KMS-11 (cell line): ENCODE data around the gene ATXN10.

Source experiments
- H2AFZ ChIP-seq: fragments of 200-600 bp; sonication (generic); 2 replicates; pipeline ENCODE4 v1.6.1; 2016; ENCODE audit warnings: antibody characterized with exemption, mixed run types, low read depth
- H3K27ac ChIP-seq: fragments of 200-600 bp; sonication (generic); 2 replicates; pipeline ENCODE4 v1.6.1; 2016; ENCODE audit warnings: mild to moderate bottlenecking, mixed run types
- H3K27me3 ChIP-seq: fragments of 200-600 bp; sonication (generic); 2 replicates; pipeline ENCODE4 v1.6.1; 2017; ENCODE audit warnings: mild to moderate bottlenecking, low read depth, mixed run types, moderate library complexity; ENCODE audit not compliant: insufficient read depth
- H3K36me3 ChIP-seq: fragments of 200-600 bp; sonication (generic); 2 replicates; pipeline ENCODE4 v1.6.1; 2017; ENCODE audit warnings: mild to moderate bottlenecking, mixed run types; ENCODE audit not compliant: insufficient read depth
- H3K4me1 ChIP-seq: fragments of 200-600 bp; sonication (generic); 2 replicates; pipeline ENCODE4 v1.6.1; 2016; ENCODE audit warnings: mild to moderate bottlenecking, low read depth, mixed run types; ENCODE audit not compliant: poor library complexity, severe bottlenecking
- H3K4me2 ChIP-seq: fragments of 200-600 bp; sonication (generic); 2 replicates; pipeline ENCODE4 v1.7.0; 2016; ENCODE audit warnings: mild to moderate bottlenecking, mixed run types
- H3K4me3 ChIP-seq: fragments of 200-600 bp; sonication (generic); IDR thresholded peaks from 2 replicates; pipeline ENCODE4 v1.6.1; 2017; ENCODE audit warnings: low read depth, low read length, mixed read lengths; ENCODE audit not compliant: insufficient read depth
- H3K79me2 ChIP-seq: fragments of 200-600 bp; sonication (generic); 2 replicates; pipeline ENCODE4 v1.6.1; 2016; ENCODE audit warnings: low read depth, mixed run types; ENCODE audit not compliant: insufficient read depth
- H3K9ac ChIP-seq: fragments of 200-600 bp; sonication (generic); 2 replicates; pipeline ENCODE4 v1.6.1; 2016; ENCODE audit warnings: mild to moderate bottlenecking, mixed run types
- H4K20me1 ChIP-seq: fragments of 200-600 bp; sonication (generic); 2 replicates; pipeline ENCODE4 v1.6.1; 2016; ENCODE audit warnings: mild to moderate bottlenecking, mixed run types; ENCODE audit not compliant: insufficient read depth
- TF ChIP-seq, protein P1 (sequence below): fragments of 200-600 bp; sonication (generic); conservative IDR thresholded peaks from 2 replicates; pipeline ENCODE4 v1.6.1; 2017; ENCODE audit warnings: low read depth, mild to moderate bottlenecking, antibody characterized with exemption, low read length, moderate library complexity, mixed read lengths

ATXN10 gene

DNA sequence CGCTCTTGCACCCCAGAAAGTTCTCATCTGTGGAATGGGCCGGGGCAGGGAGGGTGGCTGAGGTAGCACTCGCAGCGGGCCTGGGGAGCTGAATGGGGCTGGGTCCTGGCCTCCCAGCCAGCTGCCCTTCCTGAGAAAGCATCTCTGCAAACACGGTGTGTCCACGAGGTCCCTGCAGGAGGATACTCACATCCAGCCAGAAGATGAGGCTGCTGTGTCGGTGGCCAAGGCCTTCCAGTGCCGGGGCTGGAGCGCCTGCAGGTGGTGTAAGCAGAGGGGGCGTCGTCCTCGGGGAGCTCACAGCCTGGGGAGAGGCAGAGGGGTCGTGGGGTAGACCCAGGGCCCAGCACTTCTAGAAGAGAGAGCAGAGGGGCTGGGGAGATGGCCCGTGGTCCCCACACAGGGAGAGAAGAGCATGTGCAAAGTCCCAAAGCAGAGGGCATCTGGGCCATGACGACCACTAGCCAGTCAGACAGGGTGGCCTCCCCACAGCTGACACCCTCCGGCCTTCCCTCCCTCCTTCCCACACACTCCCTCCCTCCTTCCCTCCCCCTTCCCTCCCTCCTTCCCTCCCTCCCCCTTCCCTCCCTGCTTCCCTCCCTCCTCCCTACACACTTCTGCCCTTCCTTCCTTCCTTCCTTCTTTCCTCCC lies 207.4 kb downstream of the ATXN10 start:
- Histone ChIP-seq H3K4me1 (no peaks in the 10 kb centered on the region), H3K79me2 (no peaks in the 10 kb centered on the region), H3K27ac (no peak overlapping the region), H3K36me3 (no peaks in the 10 kb centered on the region), H3K4me2 (no peak overlapping the region), H3K9ac (no peak overlapping the region), H4K20me1 (no peaks in the 10 kb centered on the region), H3K27me3 (peaks cover 64% of the 10 kb centered on the region), H2AFZ (no peak overlapping the region), H3K4me3 (no peak overlapping the region)
- TF ChIP-seq, protein P1, sequence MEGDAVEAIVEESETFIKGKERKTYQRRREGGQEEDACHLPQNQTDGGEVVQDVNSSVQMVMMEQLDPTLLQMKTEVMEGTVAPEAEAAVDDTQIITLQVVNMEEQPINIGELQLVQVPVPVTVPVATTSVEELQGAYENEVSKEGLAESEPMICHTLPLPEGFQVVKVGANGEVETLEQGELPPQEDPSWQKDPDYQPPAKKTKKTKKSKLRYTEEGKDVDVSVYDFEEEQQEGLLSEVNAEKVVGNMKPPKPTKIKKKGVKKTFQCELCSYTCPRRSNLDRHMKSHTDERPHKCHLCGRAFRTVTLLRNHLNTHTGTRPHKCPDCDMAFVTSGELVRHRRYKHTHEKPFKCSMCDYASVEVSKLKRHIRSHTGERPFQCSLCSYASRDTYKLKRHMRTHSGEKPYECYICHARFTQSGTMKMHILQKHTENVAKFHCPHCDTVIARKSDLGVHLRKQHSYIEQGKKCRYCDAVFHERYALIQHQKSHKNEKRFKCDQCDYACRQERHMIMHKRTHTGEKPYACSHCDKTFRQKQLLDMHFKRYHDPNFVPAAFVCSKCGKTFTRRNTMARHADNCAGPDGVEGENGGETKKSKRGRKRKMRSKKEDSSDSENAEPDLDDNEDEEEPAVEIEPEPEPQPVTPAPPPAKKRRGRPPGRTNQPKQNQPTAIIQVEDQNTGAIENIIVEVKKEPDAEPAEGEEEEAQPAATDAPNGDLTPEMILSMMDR, result no peak

DNA sequence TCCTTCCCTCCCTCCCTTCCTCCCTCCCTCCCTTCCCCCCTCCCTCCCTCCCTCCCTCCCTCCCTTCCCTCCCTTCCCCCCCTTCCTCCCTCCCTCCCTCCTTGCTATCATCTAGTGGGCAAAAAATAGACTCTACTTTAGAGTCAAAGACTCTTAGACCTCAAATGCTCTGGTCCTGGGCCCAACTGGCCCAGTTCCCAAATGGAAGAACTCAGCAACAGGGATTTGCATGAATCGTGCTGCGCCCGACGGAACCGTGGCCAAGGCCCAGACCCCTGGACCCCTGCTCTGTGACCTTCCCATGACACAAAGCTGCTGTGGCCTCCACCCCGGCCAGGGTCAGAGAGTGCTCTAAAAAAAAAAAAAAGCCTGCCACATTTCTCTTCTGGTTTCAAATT lies 207.9 kb downstream of the ATXN10 start:
- H3K36me3 ChIP-seq, result no peaks in the 10 kb centered on the region
- no peaks in the 10 kb centered on the region for H4K20me1 ChIP-seq
- H3K79me2 ChIP-seq, result no peaks in the 10 kb centered on the region
- no peak overlapping the region for H3K4me2 ChIP-seq
- no peaks in the 10 kb centered on the region for H3K4me1 ChIP-seq
- H3K9ac ChIP-seq, result no peak overlapping the region
- TF ChIP-seq, protein P1, result no peak
- H2AFZ ChIP-seq, result no peak overlapping the region
- H3K27ac ChIP-seq, result no peak overlapping the region
- peaks cover 69% of the 10 kb centered on the region for H3K27me3 ChIP-seq
- H3K4me3 ChIP-seq, result no peak overlapping the region

DNA sequence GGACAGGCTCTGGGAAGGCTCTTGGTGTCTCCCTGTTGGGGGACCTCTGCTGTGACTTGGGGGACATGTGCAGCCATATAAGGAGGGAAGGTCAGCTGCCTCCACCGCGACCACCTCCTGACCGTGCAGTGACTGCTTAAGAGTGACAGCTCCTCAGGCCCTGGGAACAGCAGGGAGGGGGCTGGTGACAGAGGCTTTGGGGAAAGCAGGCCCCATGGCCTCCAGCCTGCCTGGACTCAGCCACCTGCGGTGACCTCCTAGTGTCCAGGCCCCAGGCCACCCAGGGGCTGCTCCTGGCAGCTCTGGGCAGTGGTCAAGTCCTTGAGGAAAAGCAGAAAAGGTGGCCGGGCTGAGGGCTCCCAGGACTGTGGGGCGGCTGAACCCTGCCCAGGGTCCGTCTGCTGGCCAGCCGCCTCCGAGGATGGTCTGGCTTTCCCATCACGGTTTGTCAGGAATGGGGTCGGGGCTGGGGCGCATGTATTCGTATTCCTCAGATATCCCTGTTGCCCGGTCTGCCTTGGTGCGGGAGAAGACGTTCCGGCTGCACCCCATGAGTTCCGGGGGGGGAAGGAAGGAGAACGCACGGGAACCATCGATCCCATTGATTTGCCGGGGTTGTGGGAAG lies 208.6 kb downstream of the ATXN10 start:
- no peaks in the 10 kb centered on the region for H3K36me3 ChIP-seq
- no peak overlapping the region for H3K9ac ChIP-seq
- peaks cover 74% of the 10 kb centered on the region for H3K27me3 ChIP-seq
- H3K79me2 ChIP-seq, result no peaks in the 10 kb centered on the region
- TF ChIP-seq, protein P1, result no peak
- H2AFZ ChIP-seq, result no peak overlapping the region
- no peaks in the 10 kb centered on the region for H3K4me1 ChIP-seq
- H3K4me3 ChIP-seq, result no peak overlapping the region
- H3K4me2 ChIP-seq, result no peak overlapping the region
- no peaks in the 10 kb centered on the region for H4K20me1 ChIP-seq
- no peak overlapping the region for H3K27ac ChIP-seq

DNA sequence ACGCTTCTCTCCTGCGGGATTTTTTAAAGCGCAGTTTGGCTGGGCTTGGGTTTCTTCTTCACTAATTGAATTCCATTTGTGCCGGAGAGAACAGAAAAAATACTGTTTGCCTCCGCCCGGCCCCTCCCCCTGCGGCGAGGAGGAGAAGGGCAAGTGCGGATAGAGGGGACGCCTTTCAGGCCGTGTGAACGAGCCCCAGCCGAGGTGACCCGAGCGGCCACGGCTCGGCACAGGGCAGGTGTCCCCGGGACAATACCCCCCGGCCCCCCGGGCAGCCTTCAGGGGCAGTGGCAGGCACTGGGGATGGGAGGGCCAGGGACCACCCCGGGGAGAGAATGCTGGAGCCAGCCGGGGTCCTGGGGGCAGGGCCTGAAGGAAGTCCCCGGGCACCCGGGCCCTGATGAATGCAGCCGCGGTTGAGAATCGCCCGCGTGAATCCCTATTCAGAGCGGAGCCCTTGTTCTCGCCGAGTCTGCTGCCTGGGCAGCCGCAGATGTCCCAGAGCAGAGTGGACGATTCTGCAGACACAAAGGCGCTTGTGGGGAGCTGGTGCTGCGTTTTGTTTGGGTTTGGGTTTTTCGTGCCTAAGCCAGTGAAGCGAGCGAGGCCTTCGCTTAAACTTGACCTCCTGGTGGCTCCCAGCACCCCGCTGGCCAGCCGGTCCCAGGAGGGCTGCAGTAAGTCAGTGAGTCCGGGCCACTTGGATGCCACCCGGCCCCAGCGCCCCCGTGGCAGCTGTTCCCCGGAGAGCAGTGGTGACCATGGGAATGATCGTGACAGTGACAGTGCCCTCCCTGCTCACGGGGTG lies 209.3 kb downstream of the ATXN10 start:
- H3K4me2 ChIP-seq, result no peak overlapping the region
- H4K20me1 ChIP-seq, result no peaks in the 10 kb centered on the region
- no peaks in the 10 kb centered on the region for H3K36me3 ChIP-seq
- no peak overlapping the region for H3K27ac ChIP-seq
- H3K79me2 ChIP-seq, result no peaks in the 10 kb centered on the region
- H3K27me3 ChIP-seq, result peaks cover 71% of the 10 kb centered on the region
- TF ChIP-seq, protein P1, result no peak
- no peak overlapping the region for H3K4me3 ChIP-seq
- no peak overlapping the region for H2AFZ ChIP-seq
- H3K9ac ChIP-seq, result no peak overlapping the region
- H3K4me1 ChIP-seq, result no peaks in the 10 kb centered on the region
